Right atrium auricular region (tissue), 2 donors: ENCODE measurements around the gene HOXB9. TPM values are rescaled to one million over a fixed set of nuclear protein-coding genes. Genes with fewer than 3 reads are reported as not detected.

Experiments
- DNase-seq: peaks from one replicate; pipeline ENCODE4 v3.0.0-alpha.2; 2019; ENCODE audit warnings: low spot score
- H3K27ac ChIP-seq, 2 donors: fragments of 200-600 bp; sonication (generic); 1 replicate in 1 of 2; 2 replicates in 1 of 2; pipeline ENCODE4 v1.5.1; 2016 to 2019
- H3K27me3 ChIP-seq, 2 donors: fragments of 200-600 bp; sonication (generic); one replicate each; pipeline versions ENCODE4 v1.5.1 to v1.6.0; 2017 to 2019
- H3K36me3 ChIP-seq: fragments of 200-600 bp; sonication (generic); one replicate; pipeline ENCODE4 v1.5.1; 2016
- H3K4me1 ChIP-seq, 2 donors: fragments of 200-600 bp; sonication (generic); one replicate each; pipeline versions ENCODE4 v1.5.1 to v1.6.0; 2017 to 2019
- H3K4me3 ChIP-seq, 2 donors: fragments of 200-600 bp; sonication (generic); 1 replicate in 1 of 2; 2 replicates in 1 of 2; pipeline ENCODE4 v1.5.1; 2017 to 2019; ENCODE audit warnings: mild to moderate bottlenecking in 1 of 2, moderate library complexity in 1 of 2
- H3K9me3 ChIP-seq, 2 donors: fragments of 200-600 bp; sonication (generic); one replicate each; pipeline ENCODE4 v1.5.1; 2019
- CTCF ChIP-seq, 2 donors: fragments of 200-600 bp; sonication (generic); IDR thresholded peaks; one replicate each; pipeline ENCODE4 v1.5.1; 2019; ENCODE audit warnings: antibody characterized with exemption in 2 of 2
- total RNA-seq, 2 donors: library from RNA; depleted of rRNA; stranded (reverse); fragments of >200 nt; gene quantifications; one replicate each; pipeline ENCODE4 v1.1.0, GENCODE V29; 2016

Gene HOXB9
- total RNA-seq, 2 donors from 2014 or later: not detected

GRCh38 chr17:48608494-48608834, 17.7 kb downstream of the HOXB9 start:
- Histone ChIP-seq H3K9me3 (no peaks in the 10 kb centered on the region), H3K4me3 (no peak overlapping the region), H3K27ac (no peak overlapping the region), H3K36me3 (no peaks in the 10 kb centered on the region), H3K27me3 (peaks cover 71 to 88% of the 10 kb centered on the region in 2 donors), H3K4me1 (peaks cover 0 to 35% of the 10 kb centered on the region in 2 donors)
- TF ChIP-seq CTCF (IDR thresholded peaks at IDR 0.05): no peak
- no peak for DNase-seq

- Histone ChIP-seq H3K4me3 (no peak overlapping the region), H3K27ac (no peak overlapping the region), H3K27me3 (peaks cover 73 to 89% of the 10 kb centered on the region in 2 donors), H3K4me1 (peaks cover 0 to 28% of the 10 kb centered on the region in 2 donors), H3K36me3 (no peaks in the 10 kb centered on the region), H3K9me3 (peaks cover 0 to 4% of the 10 kb centered on the region in 2 donors)
- no peak for TF ChIP-seq CTCF (IDR thresholded peaks at IDR 0.05)
- DNase-seq: no peak
Observed at GRCh38 chr17:48606892-48607614, 19.1 kb downstream of the HOXB9 start.

GRCh38 chr17:48605991-48606891, 19.9 kb downstream of the HOXB9 start:
- Histone ChIP-seq H3K9me3 (peaks cover 0 to 4% of the 10 kb centered on the region in 2 donors), H3K36me3 (no peaks in the 10 kb centered on the region), H3K27ac (no peak overlapping the region), H3K4me3 (no peak overlapping the region), H3K4me1 (peaks cover 0 to 22% of the 10 kb centered on the region in 2 donors), H3K27me3 (peaks cover 69 to 89% of the 10 kb centered on the region in 2 donors)
- DNase-seq: no peak
- TF ChIP-seq CTCF (IDR thresholded peaks at IDR 0.05): no peak

- no peak for TF ChIP-seq CTCF (IDR thresholded peaks at IDR 0.05)
- Histone ChIP-seq H3K27me3 (peaks cover 67 to 86% of the 10 kb centered on the region in 2 donors), H3K36me3 (no peaks in the 10 kb centered on the region), H3K4me1 (peaks cover 0 to 14% of the 10 kb centered on the region in 2 donors), H3K4me3 (no peak overlapping the region), H3K27ac (no peak overlapping the region), H3K9me3 (peaks cover 0 to 4% of the 10 kb centered on the region in 2 donors)
- DNase-seq: no peak
Observed at GRCh38 chr17:48605409-48605919, 20.7 kb downstream of the HOXB9 start.

- Histone ChIP-seq H3K4me1 (peaks cover 0 to 8% of the 10 kb centered on the region in 2 donors), H3K36me3 (no peaks in the 10 kb centered on the region), H3K9me3 (peaks cover 0 to 4% of the 10 kb centered on the region in 2 donors), H3K4me3 (no peak within 1 kb of the TSS), H3K27ac (no peak within 1 kb of the TSS), H3K27me3 (peaks cover 67 to 86% of the 10 kb centered on the region in 2 donors)
- DNase-seq: no peak
- no peak for TF ChIP-seq CTCF (IDR thresholded peaks at IDR 0.05)
Observed at GRCh38 chr17:48604770-48605329, 21.3 kb downstream of the HOXB9 start, which contains the start of gene HOXB6. Gene HOXB6, minus strand, starts transcription at chr17:48604986. Its CDS starts 6,836 bp downstream, at chr17:48598150.
